ENCODE data around the gene CCDC102A.

The CCDC102A gene

GRCh38 chr16:57462209-57462977 is 74.0 kb downstream of the CCDC102A start, which contains the start of gene POLR2C (continued):
- TF ChIP-seq KLF1 (tag by site-specific recombination; IDR thresholded peaks at IDR 0.05) (peak; percentile 28; the same call in 1 of the 2 replicates), ZBTB21 (tag by site-specific recombination; IDR thresholded peaks at IDR 0.05) (no peak), GLI2 (tag by site-specific recombination; IDR thresholded peaks at IDR 0.05; ENCODE audit: borderline replicate concordance, low read depth) (no peak), ZFP41 (tag by site-specific recombination; IDR thresholded peaks at IDR 0.05; ENCODE audit: borderline replicate concordance) (no peak), ZNF776 (tag by site-specific recombination; IDR thresholded peaks at IDR 0.05; ENCODE audit: borderline replicate concordance) (no peak), ZNF521 (tag by site-specific recombination; IDR thresholded peaks at IDR 0.05) (no peak), ZNF391 (tag by site-specific recombination; IDR thresholded peaks at IDR 0.05; ENCODE audit: borderline replicate concordance, low read depth) (peak; percentile 51; the same call in 1 of the 2 replicates), BCL11A (tag by site-specific recombination; IDR thresholded peaks at IDR 0.05; ENCODE audit: low read depth) (no peak), ZNF449 (tag by site-specific recombination; IDR thresholded peaks at IDR 0.05) (no peak), ZNF146 (tag by site-specific recombination; IDR thresholded peaks at IDR 0.05) (peak; percentile 66), ZNF785 (tag by site-specific recombination; IDR thresholded peaks at IDR 0.05) (no peak), ZNF184 (tag by site-specific recombination; IDR thresholded peaks at IDR 0.05) (no peak), ZNF10 (tag by site-specific recombination; IDR thresholded peaks at IDR 0.05) (peak; percentile 46; the same call in 1 of the 2 replicates), ZNF645 (tag by site-specific recombination; IDR thresholded peaks at IDR 0.05) (no peak), KLF9 (tag by site-specific recombination; IDR thresholded peaks at IDR 0.05; ENCODE audit: low read depth) (peak; percentile 29; the same call in 1 of the 2 replicates), REPIN1 (tag by site-specific recombination; IDR thresholded peaks at IDR 0.05; ENCODE audit: low read depth) (0 out of 2 replicates have a peak, but pooled peaks have one; percentile 30), ZNF548 (tag by site-specific recombination; IDR thresholded peaks at IDR 0.05) (no peak), ZNF660 (tag by site-specific recombination; IDR thresholded peaks at IDR 0.05) (peak; percentile 95), ZBTB49 (tag by site-specific recombination; IDR thresholded peaks at IDR 0.05; ENCODE audit: low read depth) (no peak), ZSCAN23 (tag by site-specific recombination; IDR thresholded peaks at IDR 0.05) (no peak), ZNF768 (tag by site-specific recombination; IDR thresholded peaks at IDR 0.05) (no peak), ZBTB20 (tag by site-specific recombination; IDR thresholded peaks at IDR 0.05) (peak; percentile 57; the same call in 1 of the 2 replicates), YY1 (tag by site-specific recombination; IDR thresholded peaks at IDR 0.05) (peak; percentile 27; the same call in 1 of the 2 replicates), ZNF621 (tag by site-specific recombination; IDR thresholded peaks at IDR 0.05) (no peak), ZNF600 (tag by site-specific recombination; IDR thresholded peaks at IDR 0.05) (no peak), ZNF280C (tag by site-specific recombination; IDR thresholded peaks at IDR 0.05) (no peak), ZNF639 (tag by site-specific recombination; IDR thresholded peaks at IDR 0.05) (no peak), PBX3 (CRISPR knock-in tag; IDR thresholded peaks at IDR 0.05) (peak; percentile 67; the same call in 1 of the 2 replicates), ZNF19 (tag by site-specific recombination; IDR thresholded peaks at IDR 0.05; ENCODE audit: low read depth) (no peak), BCL11B (tag by site-specific recombination; IDR thresholded peaks at IDR 0.05; ENCODE audit: low read depth) (no peak)

All from HEK293 (cell line).